GM06990 (cell line): ENCODE results near the gene ZNF511.

Experiments
- DNase-seq: peaks from one replicate; pipeline ENCODE4 v3.0.0-alpha.2; 2011; ENCODE audit not compliant: insufficient read length; ENCODE audit errors: extremely low read depth
- H3K27me3 ChIP-seq: replicated peaks from 2 replicates; pipeline ENCODE4 v1.6.0; 2011; ENCODE audit warnings: low read length; ENCODE audit not compliant: control insufficient read depth, insufficient read depth
- H3K36me3 ChIP-seq: 2 replicates; pipeline ENCODE4 v1.5.1; 2011; ENCODE audit warnings: low read length; ENCODE audit not compliant: control insufficient read depth, insufficient read depth
- H3K4me3 ChIP-seq: replicated peaks from 2 replicates; pipeline ENCODE4 v1.5.1; 2011; ENCODE audit warnings: low read depth, mild to moderate bottlenecking, control low read depth, low read length
- TF ChIP-seq, protein P1 (sequence below): IDR thresholded peaks from 2 replicates; pipeline ENCODE4 v1.5.1; 2011; ENCODE audit warnings: low read length, control low read depth, mild to moderate bottlenecking, inconsistent platforms; ENCODE audit not compliant: insufficient read depth, poor library complexity, severe bottlenecking

Gene ZNF511

GRCh38 chr10:133268532-133268931 lies 40.2 kb upstream of the ZNF511 start:
- no peak overlapping the region for H3K4me3 ChIP-seq
- peaks cover 35% of the 10 kb centered on the region for H3K36me3 ChIP-seq
- TF ChIP-seq, protein P1, sequence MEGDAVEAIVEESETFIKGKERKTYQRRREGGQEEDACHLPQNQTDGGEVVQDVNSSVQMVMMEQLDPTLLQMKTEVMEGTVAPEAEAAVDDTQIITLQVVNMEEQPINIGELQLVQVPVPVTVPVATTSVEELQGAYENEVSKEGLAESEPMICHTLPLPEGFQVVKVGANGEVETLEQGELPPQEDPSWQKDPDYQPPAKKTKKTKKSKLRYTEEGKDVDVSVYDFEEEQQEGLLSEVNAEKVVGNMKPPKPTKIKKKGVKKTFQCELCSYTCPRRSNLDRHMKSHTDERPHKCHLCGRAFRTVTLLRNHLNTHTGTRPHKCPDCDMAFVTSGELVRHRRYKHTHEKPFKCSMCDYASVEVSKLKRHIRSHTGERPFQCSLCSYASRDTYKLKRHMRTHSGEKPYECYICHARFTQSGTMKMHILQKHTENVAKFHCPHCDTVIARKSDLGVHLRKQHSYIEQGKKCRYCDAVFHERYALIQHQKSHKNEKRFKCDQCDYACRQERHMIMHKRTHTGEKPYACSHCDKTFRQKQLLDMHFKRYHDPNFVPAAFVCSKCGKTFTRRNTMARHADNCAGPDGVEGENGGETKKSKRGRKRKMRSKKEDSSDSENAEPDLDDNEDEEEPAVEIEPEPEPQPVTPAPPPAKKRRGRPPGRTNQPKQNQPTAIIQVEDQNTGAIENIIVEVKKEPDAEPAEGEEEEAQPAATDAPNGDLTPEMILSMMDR: no peak
- no peaks in the 10 kb centered on the region for H3K27me3 ChIP-seq
- DNase-seq: no peak

DNA sequence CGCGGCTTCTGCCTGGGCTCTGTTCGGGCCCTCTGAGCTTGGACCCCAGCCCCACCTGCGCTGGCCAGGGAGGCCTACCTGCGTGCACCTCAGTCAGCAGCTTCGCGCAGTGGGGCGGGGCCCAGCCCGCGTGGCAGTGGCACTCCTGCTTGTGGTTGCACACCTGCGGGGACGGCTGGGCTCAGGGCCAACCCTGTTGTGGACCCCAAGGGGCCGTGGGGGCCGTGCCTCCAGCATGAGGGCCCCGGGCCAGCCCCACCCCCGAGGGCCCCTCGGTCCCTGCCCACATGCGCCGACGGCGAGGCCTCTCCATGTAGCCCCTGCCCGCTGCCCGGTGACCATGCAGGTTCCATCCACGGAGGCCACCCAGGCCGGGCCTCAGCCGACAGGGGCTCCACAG lies 39.3 kb upstream of the ZNF511 start:
- TF ChIP-seq, protein P1: no peak
- Histone ChIP-seq H3K4me3 (no peak overlapping the region), H3K27me3 (no peaks in the 10 kb centered on the region), H3K36me3 (peaks cover 35% of the 10 kb centered on the region)
- no peak for DNase-seq

DNA sequence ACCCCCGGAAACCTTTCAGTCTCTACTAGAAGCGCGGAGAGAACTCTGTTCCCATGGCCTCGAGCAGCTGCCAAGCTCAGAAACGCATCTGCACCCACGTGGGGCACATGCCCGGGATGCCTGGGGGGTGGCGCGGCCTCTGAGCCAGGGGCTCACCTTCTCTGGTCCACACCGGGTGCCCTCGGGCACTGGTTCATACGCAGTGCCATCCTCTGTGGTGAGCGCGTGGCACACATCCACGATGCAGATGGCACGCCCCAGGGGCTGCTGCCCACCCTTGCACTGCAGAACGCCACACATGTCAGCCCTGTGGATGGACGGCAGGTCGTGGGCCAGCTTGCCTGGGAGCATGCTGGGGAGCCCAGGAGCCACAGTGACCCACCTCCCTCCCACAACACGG lies 38.5 kb upstream of the ZNF511 start:
- no peak for DNase-seq
- Histone ChIP-seq H3K36me3 (peaks cover 35% of the 10 kb centered on the region), H3K27me3 (no peaks in the 10 kb centered on the region), H3K4me3 (no peak overlapping the region)
- TF ChIP-seq, protein P1: no peak

DNA sequence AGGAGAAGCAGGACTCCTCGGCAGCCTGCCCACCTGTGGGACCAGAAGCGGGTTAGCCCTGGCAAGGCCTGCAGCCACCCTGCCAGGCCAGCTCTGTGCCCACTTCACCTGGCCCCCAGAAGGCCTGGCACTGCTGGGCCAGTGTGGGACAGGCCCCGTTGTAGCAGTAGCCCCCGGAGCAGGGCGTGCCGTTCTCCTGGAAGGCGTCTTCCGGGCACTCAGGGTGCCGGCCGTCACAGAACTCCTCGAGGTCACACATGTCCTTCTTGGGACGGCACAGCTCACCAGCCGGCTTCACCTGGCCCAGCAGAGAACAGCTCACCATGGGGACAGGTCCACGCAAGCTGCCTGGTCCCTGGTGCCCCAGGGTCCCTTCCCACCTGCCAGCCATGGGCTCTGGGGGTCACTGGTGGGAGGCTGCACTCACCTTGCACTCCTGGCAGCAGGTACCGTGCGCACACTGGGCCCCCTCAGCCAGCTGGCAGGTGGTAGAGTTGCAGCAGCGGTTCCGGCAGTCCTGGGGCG lies 37.9 kb upstream of the ZNF511 start:
- TF ChIP-seq, protein P1: no peak
- no peak overlapping the region for H3K4me3 ChIP-seq
- no peaks in the 10 kb centered on the region for H3K27me3 ChIP-seq
- H3K36me3 ChIP-seq: peaks cover 35% of the 10 kb centered on the region
- DNase-seq: no peak

- TF ChIP-seq, protein P1: no peak
- DNase-seq: no peak
- Histone ChIP-seq H3K27me3 (no peaks in the 10 kb centered on the region), H3K36me3 (peaks cover 33% of the 10 kb centered on the region), H3K4me3 (no peak overlapping the region)
Measured at GRCh38 chr10:133271521-133272300, 37.0 kb upstream of the ZNF511 start.
